Fibroblast of lung (primary cell): ENCODE results near the gene HOXD4. TPM values are rescaled to one million over a fixed set of nuclear protein-coding genes. Genes with fewer than 3 reads are reported as not detected.

Experiments used
- DNase-seq, 2 donors: peaks; one replicate each; pipeline versions ENCODE4 v3.0.0 to v3.0.0-alpha.2; 2010; ENCODE audit warnings: low read depth in 2 of 2
- H2AFZ ChIP-seq: 2 replicates; pipeline ENCODE4 v1.5.1; 2012; ENCODE audit warnings: low read length, control low read depth, inconsistent platforms
- H3K27ac ChIP-seq: 2 replicates; pipeline ENCODE4 v1.5.1; 2011; ENCODE audit warnings: low read length, control low read depth; ENCODE audit not compliant: insufficient read depth
- H3K27me3 ChIP-seq: 2 replicates; pipeline ENCODE4 v1.5.1; 2011; ENCODE audit warnings: mild to moderate bottlenecking, low read length; ENCODE audit not compliant: control insufficient read depth, insufficient read depth
- H3K36me3 ChIP-seq: 2 replicates; pipeline ENCODE4 v1.5.1; 2011; ENCODE audit warnings: low read length; ENCODE audit not compliant: control insufficient read depth, insufficient read depth
- H3K4me1 ChIP-seq: 2 replicates; pipeline ENCODE4 v1.5.1; 2011; ENCODE audit warnings: low read length; ENCODE audit not compliant: control insufficient read depth, insufficient read depth; ENCODE audit errors: extremely low read depth
- H3K4me2 ChIP-seq: 2 replicates; pipeline ENCODE4 v1.5.1; 2011; ENCODE audit warnings: low read length, control low read depth; ENCODE audit not compliant: insufficient read depth; ENCODE audit errors: extremely low read depth
- H3K4me3 ChIP-seq, 4 experiments: fragments of 200-600 bp in 1 of 4; sonication (generic) in 1 of 4; replicated peaks in 1 of 4; 2 replicates each; pipeline ENCODE4 v1.5.1; 2011 to 2016; ENCODE audit warnings: low read length in 4 of 4, low read depth in 3 of 4, mild to moderate bottlenecking in 3 of 4, control low read depth in 2 of 4, inconsistent platforms in 1 of 4, mixed read lengths in 1 of 4; ENCODE audit not compliant: insufficient read depth in 1 of 4; ENCODE audit errors: control extremely low read depth in 1 of 4
- H3K79me2 ChIP-seq: 2 replicates; pipeline ENCODE4 v1.5.1; 2012; ENCODE audit warnings: mild to moderate bottlenecking, low read length, inconsistent platforms; ENCODE audit not compliant: control insufficient read depth, insufficient read depth
- H3K9ac ChIP-seq: 2 replicates; pipeline ENCODE4 v1.5.1; 2011; ENCODE audit warnings: mild to moderate bottlenecking, low read length, control low read depth; ENCODE audit not compliant: insufficient read depth
- H3K9me3 ChIP-seq: 2 replicates; pipeline ENCODE4 v1.5.1; 2012; ENCODE audit warnings: low read depth, low read length; ENCODE audit not compliant: control insufficient read depth, insufficient read depth
- H4K20me1 ChIP-seq: 2 replicates; pipeline ENCODE4 v1.5.1; 2011; ENCODE audit warnings: low read length; ENCODE audit not compliant: control insufficient read depth, insufficient read depth; ENCODE audit errors: extremely low read depth
- EZH2 ChIP-seq: IDR thresholded peaks from 2 replicates; pipeline ENCODE4 v1.5.1; 2012; ENCODE audit warnings: low read length, control low read depth, mild to moderate bottlenecking; ENCODE audit errors: missing control alignments
- polyA plus RNA-seq, 2 donors: library from polyadenylated mRNA; depleted of rRNA in 1 of 2; stranded (reverse) in 1 of 2; unstranded in 1 of 2; fragments of >200 nt; gene quantifications; 2 replicates each; pipeline ENCODE4 v1.2.1, GENCODE V29; 2011 to 2012; ENCODE audit warnings: missing spikeins in 1 of 2
- total RNA-seq: library from RNA; depleted of rRNA; stranded (reverse); fragments of >200 nt; gene quantifications from 2 replicates; pipeline ENCODE4 v1.2.1, GENCODE V29; 2014
- TF ChIP-seq, protein P1 (sequence below), 2 donors: IDR thresholded peaks in 1 of 2; conservative IDR thresholded peaks in 1 of 2; 1 replicate in 1 of 2; 2 replicates in 1 of 2; pipeline ENCODE4 v1.5.1; 2011 to 2012; ENCODE audit warnings: low read length in 2 of 2, control low read depth in 1 of 2, inconsistent platforms in 1 of 2, low read depth in 1 of 2, mild to moderate bottlenecking in 1 of 2

HOXD4 gene
- total and polyA plus RNA-seq, 2 donors (not counting 1 experiment from before 2014, with no cell fraction given), result not detected

DNA sequence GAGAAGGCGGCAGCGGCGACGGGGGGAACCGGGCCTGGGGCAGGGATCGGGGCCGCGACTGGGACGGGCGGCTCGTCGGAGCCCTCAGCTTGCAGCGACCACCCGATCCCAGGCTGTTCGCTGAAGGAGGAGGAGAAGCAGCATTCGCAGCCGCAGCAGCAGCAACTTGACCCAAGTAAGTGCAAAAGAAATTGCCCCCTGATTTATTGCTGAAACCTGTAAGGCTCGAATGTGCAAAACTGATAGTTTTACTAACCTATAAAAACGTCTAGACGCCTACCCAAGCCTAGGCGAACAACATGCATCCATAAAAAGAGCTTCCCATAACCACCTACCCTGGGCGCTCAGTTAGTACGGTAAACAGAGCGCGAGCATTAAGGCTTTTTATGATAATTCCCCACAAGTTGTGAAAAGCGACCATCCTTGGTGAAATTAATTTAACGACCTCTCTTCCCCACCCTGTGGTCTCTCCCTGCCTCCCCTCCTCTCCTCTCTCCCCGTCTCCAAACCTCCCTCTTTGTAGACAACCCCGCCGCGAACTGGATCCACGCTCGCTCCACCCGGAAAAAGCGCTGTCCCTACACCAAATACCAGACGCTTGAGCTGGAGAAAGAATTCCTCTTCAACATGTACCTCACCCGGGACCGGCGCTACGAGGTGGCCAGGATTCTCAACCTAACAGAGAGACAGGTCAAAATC lies 27.8 kb upstream of the HOXD4 start:
- H3K36me3 ChIP-seq, result no peaks in the 10 kb centered on the region
- TF ChIP-seq EZH2, result peak; percentile 94
- TF ChIP-seq, protein P1, sequence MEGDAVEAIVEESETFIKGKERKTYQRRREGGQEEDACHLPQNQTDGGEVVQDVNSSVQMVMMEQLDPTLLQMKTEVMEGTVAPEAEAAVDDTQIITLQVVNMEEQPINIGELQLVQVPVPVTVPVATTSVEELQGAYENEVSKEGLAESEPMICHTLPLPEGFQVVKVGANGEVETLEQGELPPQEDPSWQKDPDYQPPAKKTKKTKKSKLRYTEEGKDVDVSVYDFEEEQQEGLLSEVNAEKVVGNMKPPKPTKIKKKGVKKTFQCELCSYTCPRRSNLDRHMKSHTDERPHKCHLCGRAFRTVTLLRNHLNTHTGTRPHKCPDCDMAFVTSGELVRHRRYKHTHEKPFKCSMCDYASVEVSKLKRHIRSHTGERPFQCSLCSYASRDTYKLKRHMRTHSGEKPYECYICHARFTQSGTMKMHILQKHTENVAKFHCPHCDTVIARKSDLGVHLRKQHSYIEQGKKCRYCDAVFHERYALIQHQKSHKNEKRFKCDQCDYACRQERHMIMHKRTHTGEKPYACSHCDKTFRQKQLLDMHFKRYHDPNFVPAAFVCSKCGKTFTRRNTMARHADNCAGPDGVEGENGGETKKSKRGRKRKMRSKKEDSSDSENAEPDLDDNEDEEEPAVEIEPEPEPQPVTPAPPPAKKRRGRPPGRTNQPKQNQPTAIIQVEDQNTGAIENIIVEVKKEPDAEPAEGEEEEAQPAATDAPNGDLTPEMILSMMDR (conservative IDR thresholded peaks at IDR 0.05 in 1 of 2, IDR thresholded peaks at IDR 0.05 in 1 of 2; ENCODE audit: low read depth in 1 of 2, low read length in 2 of 2), result no peak
- H3K4me2 ChIP-seq, result no peak overlapping the region
- H3K4me1 ChIP-seq, result no peaks in the 10 kb centered on the region
- no peak for DNase-seq
- H3K79me2 ChIP-seq, result no peaks in the 10 kb centered on the region
- H3K4me3 ChIP-seq, result no peak overlapping the region
- H3K27me3 ChIP-seq, result peaks cover 82% of the 10 kb centered on the region
- no peaks in the 10 kb centered on the region for H3K9me3 ChIP-seq
- no peak overlapping the region for H2AFZ ChIP-seq
- no peaks in the 10 kb centered on the region for H4K20me1 ChIP-seq
- no peak overlapping the region for H3K9ac ChIP-seq
- no peak overlapping the region for H3K27ac ChIP-seq

DNA sequence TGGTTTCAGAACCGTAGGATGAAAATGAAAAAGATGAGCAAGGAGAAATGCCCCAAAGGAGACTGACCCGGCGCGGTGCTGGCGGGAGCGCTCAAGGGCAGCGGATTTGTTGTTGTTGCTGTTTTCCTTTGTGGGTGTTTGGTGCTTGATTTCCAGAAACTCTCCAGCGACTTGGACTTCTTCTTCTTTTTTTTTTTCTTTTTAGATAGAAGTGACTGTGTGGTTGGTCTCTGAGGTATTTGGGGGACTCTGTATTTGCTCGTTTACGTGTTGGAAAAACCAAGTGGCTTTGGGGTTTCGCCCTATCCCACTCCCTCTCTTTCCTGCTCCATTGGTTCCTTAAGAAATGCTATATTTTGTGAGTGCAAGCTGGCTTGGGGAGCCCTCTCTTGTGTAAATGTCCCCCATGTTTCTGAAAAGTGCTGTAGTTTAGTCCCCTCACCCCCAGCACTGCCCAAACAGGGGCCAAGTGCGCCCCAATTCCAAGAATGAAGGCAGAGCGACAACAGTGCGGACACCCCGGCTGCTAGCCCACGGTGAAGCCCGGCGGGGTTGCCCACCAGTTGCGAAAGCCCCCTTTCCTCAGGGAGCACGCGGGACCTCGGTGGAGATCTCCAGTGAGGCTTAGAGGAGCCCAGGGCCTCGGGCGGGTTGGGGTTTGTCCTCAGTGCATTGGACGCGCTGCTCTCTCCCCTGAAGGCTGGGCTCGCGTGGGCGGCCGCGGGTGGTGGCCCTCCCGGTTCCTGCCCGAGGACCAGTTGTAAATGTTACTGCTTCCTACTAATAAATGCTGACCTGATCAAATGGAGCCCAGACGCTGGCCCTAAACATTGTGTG lies 27.0 kb upstream of the HOXD4 start:
- no peak overlapping the region for H3K9ac ChIP-seq
- no peak overlapping the region for H2AFZ ChIP-seq
- H3K27me3 ChIP-seq, result peaks cover 83% of the 10 kb centered on the region
- DNase-seq, result no peak
- H3K4me1 ChIP-seq, result no peaks in the 10 kb centered on the region
- H3K9me3 ChIP-seq, result no peaks in the 10 kb centered on the region
- H3K4me2 ChIP-seq, result no peak overlapping the region
- no peak overlapping the region for H3K4me3 ChIP-seq
- no peaks in the 10 kb centered on the region for H3K79me2 ChIP-seq
- H3K36me3 ChIP-seq, result no peaks in the 10 kb centered on the region
- H4K20me1 ChIP-seq, result no peaks in the 10 kb centered on the region
- TF ChIP-seq EZH2, result no peak
- TF ChIP-seq, protein P1 (conservative IDR thresholded peaks at IDR 0.05 in 1 of 2, IDR thresholded peaks at IDR 0.05 in 1 of 2; ENCODE audit: low read depth in 1 of 2, low read length in 2 of 2), result no peak
- no peak overlapping the region for H3K27ac ChIP-seq

- H3K27me3 ChIP-seq, result peaks cover 80% of the 10 kb centered on the region
- H3K9me3 ChIP-seq, result no peaks in the 10 kb centered on the region
- no peak overlapping the region for H3K9ac ChIP-seq
- H3K4me2 ChIP-seq, result no peak overlapping the region
- H3K36me3 ChIP-seq, result no peaks in the 10 kb centered on the region
- H3K27ac ChIP-seq, result no peak overlapping the region
- no peaks in the 10 kb centered on the region for H3K4me1 ChIP-seq
- no peak overlapping the region for H2AFZ ChIP-seq
- no peak for TF ChIP-seq EZH2
- TF ChIP-seq, protein P1 (conservative IDR thresholded peaks at IDR 0.05 in 1 of 2, IDR thresholded peaks at IDR 0.05 in 1 of 2; ENCODE audit: low read depth in 1 of 2, low read length in 2 of 2), result no peak
- DNase-seq, result no peak
- H4K20me1 ChIP-seq, result no peaks in the 10 kb centered on the region
- no peaks in the 10 kb centered on the region for H3K79me2 ChIP-seq
- no peak overlapping the region for H3K4me3 ChIP-seq
Observed at GRCh38 chr2:176124947-176125771, 26.2 kb upstream of the HOXD4 start.
